Left kidney (tissue), 2 donors: ENCODE data around the gene AEN. TPM values are rescaled to one million over a fixed set of nuclear protein-coding genes. Genes with fewer than 3 reads are reported as not detected.

Experiments
- DNase-seq: peaks from one replicate; pipeline ENCODE4 v3.0.0-alpha.2; 2013
- polyA plus RNA-seq: library from polyadenylated mRNA; unstranded; fragments of 120-200 nt; gene quantifications from one replicate; pipeline ENCODE4 v1.2.1, GENCODE V29; 2013; ENCODE audit not compliant: insufficient read length

The AEN gene
- polyA plus RNA-seq, 1 donor: 5.9 TPM

DNA sequence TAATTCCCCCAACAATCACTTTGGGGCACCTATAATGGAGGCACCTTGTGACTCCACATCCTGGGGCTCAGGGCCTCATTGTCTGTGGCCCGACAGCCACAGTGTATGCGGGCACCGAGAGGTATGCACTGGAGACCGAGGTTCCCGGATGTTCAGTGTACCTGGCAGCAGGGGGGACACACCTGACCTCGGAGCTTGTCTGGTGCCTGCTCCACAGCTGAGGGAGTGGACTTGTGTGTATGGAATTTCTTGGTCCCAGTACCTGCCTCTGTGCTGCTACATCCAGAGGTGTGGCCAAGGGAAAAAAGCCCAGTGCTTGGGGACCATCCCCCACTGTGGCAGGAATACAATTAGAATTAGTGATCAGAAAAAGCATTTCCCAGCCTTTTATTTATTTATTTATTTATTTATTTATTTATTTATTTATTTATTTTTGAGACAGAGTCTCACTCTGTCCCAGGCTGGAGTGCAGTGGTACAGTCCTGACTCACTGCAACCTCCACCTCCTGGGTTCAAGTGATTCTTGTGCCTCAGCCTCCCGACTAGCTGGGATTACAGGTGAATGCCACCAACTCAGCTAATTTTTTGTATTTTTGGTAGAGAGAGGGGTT is 8.8 kb upstream of the AEN start:
- no peak for DNase-seq

- no peak for DNase-seq
Observed at GRCh38 chr15:88613074-88613944, 7.8 kb upstream of the AEN start.

DNA sequence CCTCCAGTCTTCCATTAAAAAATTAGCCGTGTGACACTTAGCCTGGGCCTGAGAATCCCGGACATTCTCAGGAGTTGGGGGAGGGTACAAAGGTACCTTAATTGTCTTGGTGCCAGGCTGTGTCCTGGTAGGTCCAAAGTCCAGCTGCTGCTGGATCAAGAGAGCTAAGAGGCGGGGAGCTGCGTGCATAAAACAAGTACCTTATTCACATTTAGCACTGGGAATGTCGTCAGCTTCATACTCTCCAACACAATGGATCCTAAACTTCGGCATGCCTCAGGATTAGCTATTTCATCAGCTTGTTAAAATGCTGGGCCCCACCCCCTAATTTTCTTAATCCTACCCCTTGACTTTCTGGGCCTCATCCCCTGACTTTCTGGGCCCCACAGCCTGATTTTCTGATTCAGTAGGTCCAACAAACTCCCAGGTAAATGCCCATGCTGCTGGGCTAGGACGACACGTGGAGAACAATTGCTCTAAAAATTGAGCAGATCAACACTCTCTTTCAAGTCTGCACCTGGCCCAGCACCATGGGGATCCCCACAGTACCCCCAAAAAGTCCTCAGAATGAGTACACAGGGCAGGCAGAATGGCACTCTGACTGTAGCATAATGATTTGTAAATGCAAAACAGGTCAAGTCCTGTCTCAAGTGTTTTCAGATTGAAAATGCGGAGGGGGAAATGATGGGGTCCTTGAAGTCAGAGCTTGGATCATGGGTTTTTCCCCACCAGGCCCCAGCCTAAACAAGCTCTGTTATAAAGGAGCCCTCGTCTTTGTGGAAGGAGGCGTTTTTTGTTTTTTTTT is 5.6 kb upstream of the AEN start:
- no peak for DNase-seq

GRCh38 chr15:88616240-88616639 is 4.9 kb upstream of the AEN start:
- DNase-seq: no peak

DNA sequence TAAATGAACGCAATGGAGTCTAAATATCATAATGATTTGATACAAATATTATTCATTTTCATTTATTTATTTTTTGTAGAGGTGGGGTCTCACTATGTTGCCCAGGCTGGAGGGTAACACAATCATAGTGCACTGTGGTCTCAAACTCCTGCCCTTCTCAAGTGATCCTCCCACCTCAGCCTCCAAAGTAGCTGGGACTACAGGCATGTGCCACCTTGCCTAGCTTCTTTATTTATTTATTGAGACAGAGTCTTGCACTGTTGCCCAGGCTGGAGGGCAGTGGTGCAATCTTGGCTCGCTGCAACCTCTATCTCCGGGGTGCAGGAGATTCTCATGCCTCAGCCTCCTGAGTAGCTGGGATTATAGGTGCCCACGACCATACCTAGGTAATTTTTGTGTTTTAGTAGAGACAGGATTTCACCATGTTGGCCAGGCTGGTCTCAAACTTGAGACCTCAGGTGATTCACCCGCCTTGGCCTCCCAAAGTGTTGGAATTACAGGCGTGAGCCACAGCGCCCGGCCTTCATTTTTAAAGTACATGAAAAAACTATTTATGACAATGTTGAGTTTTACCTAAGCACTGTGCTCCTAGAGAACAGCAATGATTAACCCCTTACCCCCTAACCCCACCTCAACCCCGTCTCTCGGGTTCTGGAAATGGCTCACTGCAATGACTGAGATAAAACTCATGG is 4.0 kb upstream of the AEN start:
- no peak for DNase-seq

DNA sequence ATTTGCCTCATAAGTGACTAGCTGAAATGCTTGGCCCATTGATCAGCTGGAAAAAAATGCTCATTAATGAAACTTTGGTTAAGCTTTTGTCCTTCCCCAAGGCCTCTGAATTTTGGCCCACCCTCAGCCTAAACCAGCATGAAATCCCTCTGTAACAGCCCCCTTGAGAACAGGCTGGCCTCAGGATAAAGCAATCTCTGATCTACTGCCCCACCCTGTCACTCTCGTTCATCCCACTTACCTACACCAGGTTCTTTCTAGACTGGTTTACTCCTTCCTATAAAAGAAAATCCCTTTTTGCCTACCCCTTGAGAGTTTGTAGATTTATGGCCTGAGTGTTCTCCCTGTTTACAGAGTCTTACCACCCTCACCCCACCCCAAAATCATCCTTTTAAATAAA is 3.4 kb upstream of the AEN start:
- DNase-seq: no peak

- DNase-seq: no peak
Observed at GRCh38 chr15:88618686-88619085, 2.5 kb upstream of the AEN start.

- DNase-seq: no peak
Observed at GRCh38 chr15:88619796-88620195, 1.3 kb upstream of the AEN start.

- no peak for DNase-seq
Observed at GRCh38 chr15:88621789-88622604, 857 bp downstream of the AEN start.

DNA sequence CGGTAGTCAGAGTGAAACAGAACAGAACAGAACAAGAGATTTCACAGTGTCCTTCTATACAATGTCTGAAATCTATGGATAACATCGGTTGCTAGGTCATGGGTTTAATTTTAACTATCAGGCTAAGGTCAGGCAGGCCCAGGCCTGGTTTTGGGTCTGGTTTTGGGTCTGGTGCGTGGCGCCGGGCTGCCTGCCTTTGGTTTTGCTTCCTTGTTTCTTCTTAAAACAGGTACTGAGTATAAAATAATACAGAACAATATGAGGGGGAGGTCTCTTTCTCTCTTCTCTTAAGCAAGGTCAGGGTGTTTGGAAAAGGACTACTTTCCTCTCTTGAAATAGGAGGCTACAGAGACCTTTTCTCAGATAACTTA is 1.4 kb downstream of the AEN start:
- no peak for DNase-seq

GRCh38 chr15:88623061-88623460 is 1.9 kb downstream of the AEN start:
- DNase-seq: no peak

DNA sequence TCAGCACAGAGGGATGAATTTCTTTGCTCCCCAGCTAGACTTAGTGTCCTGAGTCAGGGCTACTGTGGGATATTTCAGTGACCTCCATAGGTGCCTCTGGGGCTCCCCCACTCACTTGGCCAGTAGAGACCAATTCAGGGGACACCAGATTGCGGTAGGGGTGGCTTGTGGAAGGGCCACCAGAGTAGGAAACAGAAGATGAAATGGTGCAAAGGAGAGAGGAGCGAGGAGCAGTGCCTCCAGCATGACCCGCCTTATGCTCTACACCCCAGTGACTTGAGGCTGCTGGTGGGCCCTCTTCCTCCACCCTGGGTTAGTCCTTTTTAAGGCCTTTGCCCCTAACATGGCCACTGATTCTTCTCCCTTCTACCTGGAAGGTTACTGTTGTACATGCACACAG is 2.5 kb downstream of the AEN start:
- DNase-seq: no peak

DNA sequence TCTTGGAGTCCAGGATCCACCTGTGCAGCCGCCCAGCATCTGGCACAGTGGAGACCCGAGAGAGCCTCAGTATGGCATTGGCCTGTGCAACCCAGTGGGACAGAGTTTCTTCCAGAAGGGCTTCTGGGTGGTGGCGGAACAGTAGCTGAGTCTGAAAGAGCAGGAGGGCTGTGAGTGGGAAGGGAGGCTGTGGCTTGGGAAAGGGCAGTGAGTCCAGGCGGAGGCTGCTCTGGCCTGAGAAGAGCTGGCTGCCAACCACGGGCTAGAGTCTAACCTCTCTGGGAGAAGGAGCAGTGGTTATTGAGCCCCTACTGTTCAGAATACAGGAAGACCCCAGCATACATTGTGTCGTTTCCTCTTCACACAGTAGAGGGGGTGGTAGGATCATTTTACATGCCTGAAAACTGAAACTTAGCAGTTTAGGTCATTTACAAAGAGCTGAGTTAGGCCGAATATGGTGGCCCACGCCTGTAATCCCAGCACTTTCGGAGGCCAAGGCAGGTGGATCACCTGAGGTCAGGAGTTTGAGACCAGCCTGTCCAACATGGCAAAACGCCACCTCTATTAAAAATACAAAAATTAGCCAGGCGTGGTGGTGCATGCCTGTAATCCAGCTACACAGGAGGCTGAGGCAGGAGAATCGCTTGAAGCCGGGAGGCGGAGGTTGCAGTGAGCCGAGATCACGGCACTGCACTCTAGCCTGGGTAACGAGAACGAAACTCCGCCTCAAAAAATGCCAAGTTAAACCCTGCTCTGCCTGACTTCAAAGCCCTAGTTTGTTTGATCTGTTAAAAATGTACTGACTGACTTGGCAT is 3.2 kb downstream of the AEN start:
- peak; percentile 70 for DNase-seq

- no peak for DNase-seq
Observed at GRCh38 chr15:88624971-88625490, 3.9 kb downstream of the AEN start.

GRCh38 chr15:88625943-88626741 is 5.0 kb downstream of the AEN start:
- no peak for DNase-seq

DNA sequence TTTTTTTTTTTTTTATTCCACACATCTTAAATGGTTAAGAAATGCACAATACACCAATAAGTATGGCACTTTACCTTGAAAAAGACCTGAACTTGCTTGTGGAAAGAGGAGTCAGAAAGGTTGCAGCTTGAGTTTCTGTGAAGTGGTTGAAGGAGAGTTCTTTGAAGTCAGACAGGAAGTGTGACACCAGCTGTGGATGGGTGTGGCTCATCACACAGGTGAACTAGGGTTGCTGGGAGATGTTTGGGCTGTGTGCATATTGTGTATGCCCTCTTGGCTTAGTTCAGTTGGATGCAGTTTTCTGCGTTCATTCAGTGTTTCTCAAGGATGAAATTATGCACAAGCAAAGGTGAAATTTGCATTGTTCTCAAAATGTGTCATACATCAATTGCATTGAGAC is 6.3 kb downstream of the AEN start:
- no peak for DNase-seq

DNA sequence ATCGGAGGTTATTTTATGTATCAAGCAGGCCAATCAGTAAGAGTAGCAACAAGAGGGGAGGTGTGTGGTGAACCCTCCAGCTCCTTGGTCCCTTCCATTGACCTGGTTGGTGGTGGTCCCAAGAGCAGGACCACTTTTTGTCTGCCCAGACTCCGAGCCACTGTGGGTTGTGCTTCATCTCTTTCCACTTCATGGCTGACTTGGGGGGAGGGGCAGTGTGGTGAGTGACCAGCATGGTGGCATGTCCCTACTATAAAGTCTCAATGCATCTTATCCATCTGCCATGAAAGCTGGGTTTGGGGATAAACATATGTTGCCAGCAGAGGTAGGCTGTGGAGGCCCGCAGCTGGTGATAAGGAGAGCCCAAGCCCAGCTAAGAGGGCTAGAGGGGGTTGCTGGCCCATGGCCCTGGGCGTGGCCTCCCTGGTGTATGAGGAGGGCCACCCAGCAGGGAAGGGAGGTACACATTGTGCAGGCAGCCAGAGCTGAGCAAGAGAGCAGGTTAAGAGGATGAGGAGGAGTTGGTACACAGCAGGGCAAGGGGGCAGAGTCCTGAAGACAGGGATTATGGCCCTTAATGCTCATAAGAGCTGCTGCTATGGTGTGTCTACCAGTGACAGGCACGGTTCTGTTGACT is 7.0 kb downstream of the AEN start:
- no peak for DNase-seq

GRCh38 chr15:88629071-88629470 is 7.9 kb downstream of the AEN start:
- DNase-seq: no peak

DNA sequence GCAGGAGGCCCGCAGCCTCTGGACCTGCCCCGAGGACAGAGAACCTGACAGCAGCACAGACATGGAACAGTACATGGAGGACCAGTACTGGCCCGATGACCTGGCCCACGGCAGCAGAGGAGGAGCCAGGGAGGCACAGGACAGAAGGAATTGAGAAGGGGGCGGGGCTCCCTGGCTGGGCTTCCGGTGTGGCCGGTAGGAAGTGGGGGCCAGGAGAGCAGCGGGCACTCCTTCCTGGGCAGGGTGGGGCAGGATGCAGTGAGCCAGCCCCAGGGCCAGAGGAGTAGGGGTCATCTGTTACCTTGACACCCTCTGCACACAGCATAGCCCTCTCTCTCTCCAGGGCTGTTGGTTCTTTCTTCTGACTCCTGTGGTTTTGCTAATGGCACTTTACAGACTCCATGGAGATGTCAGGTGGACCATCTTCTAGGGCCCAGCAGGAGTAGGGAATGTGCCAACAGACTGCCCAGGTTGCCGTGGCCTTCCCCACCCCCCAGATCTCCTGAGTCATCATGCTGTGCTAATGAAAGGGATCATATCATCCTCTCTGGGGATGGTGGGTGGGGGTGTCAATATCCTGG is 9.1 kb downstream of the AEN start:
- no peak for DNase-seq
